Measurements from ENCODE around the gene CTSL.

CTSL gene

DNA sequence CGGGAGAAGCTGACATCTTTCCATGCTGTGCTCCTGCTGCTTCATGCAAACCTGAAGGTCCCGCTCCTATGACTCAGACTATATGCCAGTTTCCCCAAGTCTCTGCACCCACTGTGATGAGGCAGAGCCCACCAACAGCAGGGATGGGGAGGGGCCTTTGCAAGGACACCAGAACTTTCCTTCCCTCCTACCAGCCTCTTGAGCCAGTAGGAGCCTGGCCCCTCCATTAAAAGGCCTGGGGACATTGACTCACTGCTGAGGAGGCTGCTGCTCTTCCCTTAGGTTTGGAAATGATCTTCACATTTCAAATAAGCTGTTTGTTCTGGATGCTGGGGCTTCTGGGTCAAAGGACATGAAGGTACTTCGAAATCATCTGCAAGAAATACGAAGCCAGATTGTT lies 26.1 kb upstream of the CTSL start:
- TF ChIP-seq, protein P1, sequence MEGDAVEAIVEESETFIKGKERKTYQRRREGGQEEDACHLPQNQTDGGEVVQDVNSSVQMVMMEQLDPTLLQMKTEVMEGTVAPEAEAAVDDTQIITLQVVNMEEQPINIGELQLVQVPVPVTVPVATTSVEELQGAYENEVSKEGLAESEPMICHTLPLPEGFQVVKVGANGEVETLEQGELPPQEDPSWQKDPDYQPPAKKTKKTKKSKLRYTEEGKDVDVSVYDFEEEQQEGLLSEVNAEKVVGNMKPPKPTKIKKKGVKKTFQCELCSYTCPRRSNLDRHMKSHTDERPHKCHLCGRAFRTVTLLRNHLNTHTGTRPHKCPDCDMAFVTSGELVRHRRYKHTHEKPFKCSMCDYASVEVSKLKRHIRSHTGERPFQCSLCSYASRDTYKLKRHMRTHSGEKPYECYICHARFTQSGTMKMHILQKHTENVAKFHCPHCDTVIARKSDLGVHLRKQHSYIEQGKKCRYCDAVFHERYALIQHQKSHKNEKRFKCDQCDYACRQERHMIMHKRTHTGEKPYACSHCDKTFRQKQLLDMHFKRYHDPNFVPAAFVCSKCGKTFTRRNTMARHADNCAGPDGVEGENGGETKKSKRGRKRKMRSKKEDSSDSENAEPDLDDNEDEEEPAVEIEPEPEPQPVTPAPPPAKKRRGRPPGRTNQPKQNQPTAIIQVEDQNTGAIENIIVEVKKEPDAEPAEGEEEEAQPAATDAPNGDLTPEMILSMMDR (IDR thresholded peaks at IDR 0.05; ENCODE audit: low read depth, low read length) = no peak
- no peak for DNase-seq (ENCODE audit: low read depth, low spot score)
- in situ Hi-C loops (cut with HindIII; ENCODE audit: low sequenced_read_pairs) = no loop called here

DNA sequence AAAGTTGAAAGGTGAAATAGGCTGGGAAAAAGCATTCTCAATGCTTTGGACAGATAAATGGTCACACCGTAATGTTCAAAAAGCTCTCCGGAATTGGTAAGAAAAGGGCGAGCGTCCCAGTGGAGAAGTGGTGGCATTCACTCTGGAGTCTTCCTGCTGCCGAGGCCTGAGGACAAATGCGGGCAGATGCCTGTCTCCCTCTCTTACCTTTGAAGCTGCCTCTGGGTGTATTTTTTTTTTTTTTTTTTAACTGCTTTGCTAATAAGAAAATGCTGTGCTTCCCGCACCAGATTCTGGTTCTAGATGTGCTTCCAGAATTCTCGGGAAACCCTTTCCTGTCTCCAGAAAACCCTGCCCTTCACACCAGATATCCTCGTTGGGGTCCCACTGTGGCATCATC lies 24.4 kb upstream of the CTSL start:
- no peak overlapping the region for H3K4me3 ChIP-seq (ENCODE audit: low read depth, low read length)
- in situ Hi-C loops (cut with HindIII; ENCODE audit: low sequenced_read_pairs) = no loop called here
- no peak for DNase-seq (ENCODE audit: low read depth, low spot score)
- TF ChIP-seq, protein P1 (IDR thresholded peaks at IDR 0.05; ENCODE audit: low read depth, low read length) = no peak

More for the DNA sequence above, 26.1 kb upstream of the CTSL start:
- no peak overlapping the region for H3K4me3 ChIP-seq (ENCODE audit: low read depth, low read length)

DNA sequence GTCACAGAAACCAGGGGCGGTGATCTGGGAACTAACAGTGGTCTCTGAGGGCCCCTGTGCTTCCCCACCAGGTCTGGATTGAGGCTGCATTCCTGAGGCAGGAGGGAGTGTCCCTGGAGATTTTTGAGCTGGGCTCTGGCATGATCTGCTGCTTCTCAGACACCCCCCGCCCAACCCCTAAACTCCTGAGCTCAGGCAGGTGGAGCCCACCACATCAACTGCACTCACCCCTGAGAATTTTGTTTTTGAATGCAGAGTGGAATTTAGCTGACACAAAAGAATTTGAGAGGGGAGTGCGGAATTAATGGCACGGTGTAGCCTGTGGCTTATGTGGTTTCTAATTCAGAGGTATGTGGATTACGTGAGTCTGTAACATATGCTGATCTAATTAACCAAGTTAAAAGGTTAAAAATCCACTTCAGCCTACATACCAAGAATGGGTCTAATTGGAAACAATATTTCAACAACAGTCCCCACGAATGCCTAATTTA lies 23.9 kb upstream of the CTSL start:
- in situ Hi-C loops (cut with HindIII; ENCODE audit: low sequenced_read_pairs) = no loop called here
- DNase-seq (ENCODE audit: low read depth, low spot score) = peak; percentile 33
- TF ChIP-seq, protein P1 (IDR thresholded peaks at IDR 0.05; ENCODE audit: low read depth, low read length) = no peak
- no peak overlapping the region for H3K4me3 ChIP-seq (ENCODE audit: low read depth, low read length)

DNA sequence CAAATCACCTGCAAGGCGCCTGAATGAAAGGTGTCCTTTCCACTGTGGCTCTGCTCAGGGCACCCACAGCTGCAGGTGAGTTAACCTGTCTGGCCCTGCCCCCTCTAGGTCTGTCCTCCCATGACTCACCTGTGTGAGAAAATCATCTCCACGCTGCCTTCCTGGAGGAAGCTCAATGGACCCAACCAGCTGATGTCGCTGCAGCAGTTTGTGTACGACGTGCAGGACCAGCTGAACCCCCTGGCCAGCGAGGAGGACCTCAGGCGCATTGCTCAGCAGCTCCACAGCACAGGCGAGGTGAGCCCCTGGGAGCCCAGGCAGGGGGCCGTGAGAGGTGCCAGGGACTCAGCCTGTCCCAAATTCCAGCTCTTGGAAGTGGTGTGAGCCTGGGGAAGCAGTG lies 23.0 kb upstream of the CTSL start:
- TF ChIP-seq, protein P1 (IDR thresholded peaks at IDR 0.05; ENCODE audit: low read depth, low read length) = no peak
- in situ Hi-C loops (cut with HindIII; ENCODE audit: low sequenced_read_pairs) = no loop called here

DNA sequence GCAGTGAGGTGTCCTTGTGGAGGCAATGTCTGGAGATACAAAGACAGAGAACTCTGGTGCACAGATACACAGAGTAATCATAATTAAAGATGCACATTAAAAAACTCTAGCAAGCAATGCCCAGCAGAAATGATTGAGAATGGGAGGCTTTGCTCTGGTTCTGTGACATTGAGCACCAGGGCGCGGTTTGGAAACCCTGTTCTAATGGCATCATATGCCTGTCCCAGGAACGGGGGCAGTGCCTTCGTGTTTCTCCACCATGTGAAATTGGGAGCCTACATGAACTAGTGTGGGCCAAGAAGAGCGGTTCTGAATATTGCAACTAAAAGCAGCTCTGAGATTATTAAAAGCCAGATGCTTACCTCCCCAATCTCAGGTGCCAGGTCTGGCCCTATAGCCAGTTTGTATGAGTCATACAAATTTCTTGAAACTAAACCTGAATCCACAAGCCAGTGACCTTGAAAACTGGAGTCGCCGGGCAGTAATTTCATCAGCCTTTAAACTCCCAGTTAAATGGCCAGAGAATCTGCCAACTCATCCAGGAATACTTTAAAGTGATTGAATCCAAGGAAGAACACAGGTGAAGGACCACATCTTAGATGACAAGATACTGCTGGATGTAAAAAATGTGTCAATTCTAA lies 22.2 kb upstream of the CTSL start:
- TF ChIP-seq, protein P1 (IDR thresholded peaks at IDR 0.05; ENCODE audit: low read depth, low read length) = no peak
- H3K4me3 ChIP-seq (ENCODE audit: low read depth, low read length) = no peak overlapping the region
- in situ Hi-C loops (cut with HindIII; ENCODE audit: low sequenced_read_pairs) = no loop called here

More for the DNA sequence above, 23.0 kb upstream of the CTSL start:
- no peak overlapping the region for H3K4me3 ChIP-seq (ENCODE audit: low read depth, low read length)
- DNase-seq (ENCODE audit: low read depth, low spot score) = no peak

DNA sequence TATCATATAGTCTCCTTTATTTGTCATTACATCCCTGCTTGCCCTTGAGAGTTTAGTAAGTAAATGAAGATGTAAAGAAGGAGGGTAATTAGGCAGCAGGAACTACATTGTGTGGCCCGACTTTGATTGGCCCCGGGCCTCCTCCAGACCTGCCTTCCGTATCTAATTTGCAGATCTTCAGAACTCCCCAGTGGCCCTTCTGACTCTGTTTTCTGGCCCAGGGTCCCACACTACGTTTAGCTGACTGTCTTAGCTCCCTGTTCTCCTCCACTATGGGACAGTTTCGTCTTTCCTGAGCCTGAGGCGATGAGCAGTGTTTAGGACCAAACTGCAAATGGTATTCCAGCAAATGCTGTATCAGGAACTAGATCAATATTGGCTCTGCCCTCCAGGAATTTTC lies 21.6 kb upstream of the CTSL start:
- H3K4me3 ChIP-seq (ENCODE audit: low read depth, low read length) = no peak overlapping the region
- TF ChIP-seq, protein P1 (IDR thresholded peaks at IDR 0.05; ENCODE audit: low read depth, low read length) = no peak
- no peak for DNase-seq (ENCODE audit: low read depth, low spot score)
- in situ Hi-C loops (cut with HindIII; ENCODE audit: low sequenced_read_pairs) = no loop called here

More for the DNA sequence above, 22.2 kb upstream of the CTSL start:
- DNase-seq (ENCODE audit: low read depth, low spot score) = no peak

All from astrocyte of the spinal cord (primary cell).